Fibroblast of lung (primary cell): ENCODE data around the gene OR13C8. TPM values are rescaled to one million over a fixed set of nuclear protein-coding genes. Genes with fewer than 3 reads are reported as not detected.

Experiments
- DNase-seq, 2 donors: peaks; one replicate each; pipeline versions ENCODE4 v3.0.0 to v3.0.0-alpha.2; 2010; ENCODE audit warnings: low read depth in 2 of 2
- H2AFZ ChIP-seq: 2 replicates; pipeline ENCODE4 v1.5.1; 2012; ENCODE audit warnings: low read length, control low read depth, inconsistent platforms
- H3K27ac ChIP-seq: 2 replicates; pipeline ENCODE4 v1.5.1; 2011; ENCODE audit warnings: low read length, control low read depth; ENCODE audit not compliant: insufficient read depth
- H3K27me3 ChIP-seq: 2 replicates; pipeline ENCODE4 v1.5.1; 2011; ENCODE audit warnings: mild to moderate bottlenecking, low read length; ENCODE audit not compliant: control insufficient read depth, insufficient read depth
- H3K36me3 ChIP-seq: 2 replicates; pipeline ENCODE4 v1.5.1; 2011; ENCODE audit warnings: low read length; ENCODE audit not compliant: control insufficient read depth, insufficient read depth
- H3K4me1 ChIP-seq: 2 replicates; pipeline ENCODE4 v1.5.1; 2011; ENCODE audit warnings: low read length; ENCODE audit not compliant: control insufficient read depth, insufficient read depth; ENCODE audit errors: extremely low read depth
- H3K4me2 ChIP-seq: 2 replicates; pipeline ENCODE4 v1.5.1; 2011; ENCODE audit warnings: low read length, control low read depth; ENCODE audit not compliant: insufficient read depth; ENCODE audit errors: extremely low read depth
- H3K4me3 ChIP-seq, 4 experiments: fragments of 200-600 bp in 1 of 4; sonication (generic) in 1 of 4; replicated peaks in 1 of 4; 2 replicates each; pipeline ENCODE4 v1.5.1; 2011 to 2016; ENCODE audit warnings: low read length in 4 of 4, low read depth in 3 of 4, mild to moderate bottlenecking in 3 of 4, control low read depth in 2 of 4, inconsistent platforms in 1 of 4, mixed read lengths in 1 of 4; ENCODE audit not compliant: insufficient read depth in 1 of 4; ENCODE audit errors: control extremely low read depth in 1 of 4
- H3K79me2 ChIP-seq: 2 replicates; pipeline ENCODE4 v1.5.1; 2012; ENCODE audit warnings: mild to moderate bottlenecking, low read length, inconsistent platforms; ENCODE audit not compliant: control insufficient read depth, insufficient read depth
- H3K9ac ChIP-seq: 2 replicates; pipeline ENCODE4 v1.5.1; 2011; ENCODE audit warnings: mild to moderate bottlenecking, low read length, control low read depth; ENCODE audit not compliant: insufficient read depth
- H3K9me3 ChIP-seq: 2 replicates; pipeline ENCODE4 v1.5.1; 2012; ENCODE audit warnings: low read depth, low read length; ENCODE audit not compliant: control insufficient read depth, insufficient read depth
- H4K20me1 ChIP-seq: 2 replicates; pipeline ENCODE4 v1.5.1; 2011; ENCODE audit warnings: low read length; ENCODE audit not compliant: control insufficient read depth, insufficient read depth; ENCODE audit errors: extremely low read depth
- EZH2 ChIP-seq: IDR thresholded peaks from 2 replicates; pipeline ENCODE4 v1.5.1; 2012; ENCODE audit warnings: low read length, control low read depth, mild to moderate bottlenecking; ENCODE audit errors: missing control alignments
- polyA plus RNA-seq, 2 donors: library from polyadenylated mRNA; depleted of rRNA in 1 of 2; stranded (reverse) in 1 of 2; unstranded in 1 of 2; fragments of >200 nt; gene quantifications; 2 replicates each; pipeline ENCODE4 v1.2.1, GENCODE V29; 2011 to 2012; ENCODE audit warnings: missing spikeins in 1 of 2
- total RNA-seq: library from RNA; depleted of rRNA; stranded (reverse); fragments of >200 nt; gene quantifications from 2 replicates; pipeline ENCODE4 v1.2.1, GENCODE V29; 2014
- TF ChIP-seq, protein P1 (sequence below), 2 donors: IDR thresholded peaks in 1 of 2; conservative IDR thresholded peaks in 1 of 2; 1 replicate in 1 of 2; 2 replicates in 1 of 2; pipeline ENCODE4 v1.5.1; 2011 to 2012; ENCODE audit warnings: low read length in 2 of 2, control low read depth in 1 of 2, inconsistent platforms in 1 of 2, low read depth in 1 of 2, mild to moderate bottlenecking in 1 of 2

The OR13C8 gene
- total and polyA plus RNA-seq, 2 donors (not counting 1 experiment from before 2014, with no cell fraction given), result not detected

DNA sequence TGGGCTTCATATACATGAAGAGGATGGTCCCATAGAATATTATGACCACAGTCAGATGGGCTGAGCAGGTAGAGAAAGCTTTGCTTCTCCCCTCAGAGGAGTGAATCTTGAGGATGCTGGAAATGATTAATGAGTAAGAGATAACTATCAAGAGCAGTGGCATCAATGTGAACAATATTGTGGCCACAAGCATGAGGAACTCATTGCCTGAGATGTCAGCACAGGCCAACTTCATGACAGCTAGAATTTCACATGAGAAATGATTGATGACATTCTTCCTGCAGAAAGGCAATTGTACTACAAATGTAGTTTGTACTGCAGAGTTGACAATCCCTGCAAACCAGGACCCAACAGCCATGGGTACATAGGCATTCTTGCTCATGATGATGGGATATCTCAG is 48.5 kb downstream of the OR13C8 start:
- Histone ChIP-seq H2AFZ (no peak overlapping the region), H3K9me3 (no peaks in the 10 kb centered on the region), H4K20me1 (no peaks in the 10 kb centered on the region), H3K4me2 (no peak overlapping the region), H3K4me1 (no peaks in the 10 kb centered on the region), H3K9ac (no peak overlapping the region), H3K79me2 (no peaks in the 10 kb centered on the region), H3K27me3 (no peaks in the 10 kb centered on the region), H3K4me3 (no peak overlapping the region), H3K36me3 (no peaks in the 10 kb centered on the region), H3K27ac (no peak overlapping the region)
- TF ChIP-seq, protein P1, sequence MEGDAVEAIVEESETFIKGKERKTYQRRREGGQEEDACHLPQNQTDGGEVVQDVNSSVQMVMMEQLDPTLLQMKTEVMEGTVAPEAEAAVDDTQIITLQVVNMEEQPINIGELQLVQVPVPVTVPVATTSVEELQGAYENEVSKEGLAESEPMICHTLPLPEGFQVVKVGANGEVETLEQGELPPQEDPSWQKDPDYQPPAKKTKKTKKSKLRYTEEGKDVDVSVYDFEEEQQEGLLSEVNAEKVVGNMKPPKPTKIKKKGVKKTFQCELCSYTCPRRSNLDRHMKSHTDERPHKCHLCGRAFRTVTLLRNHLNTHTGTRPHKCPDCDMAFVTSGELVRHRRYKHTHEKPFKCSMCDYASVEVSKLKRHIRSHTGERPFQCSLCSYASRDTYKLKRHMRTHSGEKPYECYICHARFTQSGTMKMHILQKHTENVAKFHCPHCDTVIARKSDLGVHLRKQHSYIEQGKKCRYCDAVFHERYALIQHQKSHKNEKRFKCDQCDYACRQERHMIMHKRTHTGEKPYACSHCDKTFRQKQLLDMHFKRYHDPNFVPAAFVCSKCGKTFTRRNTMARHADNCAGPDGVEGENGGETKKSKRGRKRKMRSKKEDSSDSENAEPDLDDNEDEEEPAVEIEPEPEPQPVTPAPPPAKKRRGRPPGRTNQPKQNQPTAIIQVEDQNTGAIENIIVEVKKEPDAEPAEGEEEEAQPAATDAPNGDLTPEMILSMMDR (conservative IDR thresholded peaks at IDR 0.05 in 1 of 2, IDR thresholded peaks at IDR 0.05 in 1 of 2; ENCODE audit: low read depth in 1 of 2, low read length in 2 of 2), result no peak
- TF ChIP-seq EZH2, result no peak
- no peak for DNase-seq

DNA sequence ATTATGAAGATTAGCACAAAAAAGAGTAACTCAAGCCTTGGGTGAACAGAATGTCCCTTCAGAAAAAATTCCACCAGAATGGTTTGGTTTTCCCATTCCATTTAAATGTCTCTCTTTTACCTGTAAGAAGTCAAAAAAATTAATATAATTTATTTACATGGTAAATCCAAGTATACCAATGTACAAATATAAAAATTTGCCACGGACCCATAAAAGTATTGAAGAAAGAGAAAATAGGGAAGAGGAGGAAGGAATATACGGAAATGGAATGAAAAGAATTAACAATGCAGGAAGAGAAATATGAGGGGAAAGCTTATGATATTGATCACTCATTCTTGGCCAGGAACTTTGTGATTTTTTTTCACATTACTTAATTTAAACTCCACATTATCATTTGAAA is 49.1 kb downstream of the OR13C8 start, which contains the start of gene OR13C9:
Gene OR13C9 (minus strand): TSS at position 101 of the 400 bp plus-strand sequence. CDS start 0 bp downstream, at position 101.
- no peaks in the 10 kb centered on the region for H4K20me1 ChIP-seq
- H3K79me2 ChIP-seq, result no peaks in the 10 kb centered on the region
- H3K4me2 ChIP-seq, result no peak within 1 kb of the TSS
- no peak within 1 kb of the TSS for H3K9ac ChIP-seq
- no peaks in the 10 kb centered on the region for H3K4me1 ChIP-seq
- no peak within 1 kb of the TSS for H3K27ac ChIP-seq
- H2AFZ ChIP-seq, result no peak within 1 kb of the TSS
- no peaks in the 10 kb centered on the region for H3K9me3 ChIP-seq
- no peak for DNase-seq
- H3K36me3 ChIP-seq, result no peaks in the 10 kb centered on the region
- H3K27me3 ChIP-seq, result no peaks in the 10 kb centered on the region
- no peak for TF ChIP-seq EZH2
- TF ChIP-seq, protein P1 (conservative IDR thresholded peaks at IDR 0.05 in 1 of 2, IDR thresholded peaks at IDR 0.05 in 1 of 2; ENCODE audit: low read depth in 1 of 2, low read length in 2 of 2), result no peak
- H3K4me3 ChIP-seq, result no peak within 1 kb of the TSS

Other genes with a start within 250 kb of the OR13C8 start
- not detected in 2 replicates for gene OR13F1, start 64.9 kb upstream of the OR13C8 start, total RNA-seq
- not detected in 2 replicates for gene OR13F1, start 64.9 kb upstream of the OR13C8 start, polyA plus RNA-seq
- gene OR13C4, start 42.0 kb upstream of the OR13C8 start, total RNA-seq, result not detected in 2 replicates
- gene OR13C4, start 42.0 kb upstream of the OR13C8 start, polyA plus RNA-seq, result not detected in 2 replicates
- gene OR13C3, start 32.3 kb upstream of the OR13C8 start, total RNA-seq, result not detected in 2 replicates
- not detected in 2 replicates for gene OR13C3, start 32.3 kb upstream of the OR13C8 start, polyA plus RNA-seq
- gene OR13C5, start 30.2 kb downstream of the OR13C8 start, total RNA-seq, result not detected in 2 replicates
- gene OR13C5, start 30.2 kb downstream of the OR13C8 start, polyA plus RNA-seq, result not detected in 2 replicates
- gene OR13C2, start 36.5 kb downstream of the OR13C8 start, total RNA-seq, result not detected in 2 replicates
- gene OR13C2, start 36.5 kb downstream of the OR13C8 start, polyA plus RNA-seq, result not detected in 2 replicates
- not detected in 2 replicates for gene OR13C9, start 49.0 kb downstream of the OR13C8 start, total RNA-seq
- not detected in 2 replicates for gene OR13C9, start 49.0 kb downstream of the OR13C8 start, polyA plus RNA-seq
- gene OR13D1, start 125.3 kb downstream of the OR13C8 start, total RNA-seq, result not detected in 2 replicates
- gene OR13D1, start 125.3 kb downstream of the OR13C8 start, polyA plus RNA-seq, result not detected in 2 replicates
- 16.7 and 32.5 TPM in 2 replicates for gene NIPSNAP3A, start 178.5 kb downstream of the OR13C8 start, total RNA-seq
- gene NIPSNAP3A, start 178.5 kb downstream of the OR13C8 start, polyA plus RNA-seq, result 37.9 and 67.8 TPM in 2 replicates
- 0.77 and 2.3 TPM in 2 replicates for gene NIPSNAP3B, start 195.0 kb downstream of the OR13C8 start, total RNA-seq
- gene NIPSNAP3B, start 195.0 kb downstream of the OR13C8 start, polyA plus RNA-seq, result 0.67 and 2.1 TPM in 2 replicates